ENCODE data around the gene PTPRT. TPM values are rescaled to one million over a fixed set of nuclear protein-coding genes. Genes with fewer than 3 reads are reported as not detected.

The PTPRT gene
- total and polyA plus RNA-seq, 11 donors: 0.04 to 2.5 (median 0.25) TPM; not detected in 2

GRCh38 chr20:42053350-42053749 is 1136.4 kb downstream of the PTPRT start:
- H3K4me1 ChIP-seq: no peaks in the 10 kb centered on the region
- H3K9me3 ChIP-seq: no peaks in the 10 kb centered on the region
- ATAC-seq (no peak), DNase-seq (no peak)
- TF ChIP-seq, protein P1, sequence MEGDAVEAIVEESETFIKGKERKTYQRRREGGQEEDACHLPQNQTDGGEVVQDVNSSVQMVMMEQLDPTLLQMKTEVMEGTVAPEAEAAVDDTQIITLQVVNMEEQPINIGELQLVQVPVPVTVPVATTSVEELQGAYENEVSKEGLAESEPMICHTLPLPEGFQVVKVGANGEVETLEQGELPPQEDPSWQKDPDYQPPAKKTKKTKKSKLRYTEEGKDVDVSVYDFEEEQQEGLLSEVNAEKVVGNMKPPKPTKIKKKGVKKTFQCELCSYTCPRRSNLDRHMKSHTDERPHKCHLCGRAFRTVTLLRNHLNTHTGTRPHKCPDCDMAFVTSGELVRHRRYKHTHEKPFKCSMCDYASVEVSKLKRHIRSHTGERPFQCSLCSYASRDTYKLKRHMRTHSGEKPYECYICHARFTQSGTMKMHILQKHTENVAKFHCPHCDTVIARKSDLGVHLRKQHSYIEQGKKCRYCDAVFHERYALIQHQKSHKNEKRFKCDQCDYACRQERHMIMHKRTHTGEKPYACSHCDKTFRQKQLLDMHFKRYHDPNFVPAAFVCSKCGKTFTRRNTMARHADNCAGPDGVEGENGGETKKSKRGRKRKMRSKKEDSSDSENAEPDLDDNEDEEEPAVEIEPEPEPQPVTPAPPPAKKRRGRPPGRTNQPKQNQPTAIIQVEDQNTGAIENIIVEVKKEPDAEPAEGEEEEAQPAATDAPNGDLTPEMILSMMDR (IDR thresholded peaks at IDR 0.05): no peak
- TF ChIP-seq POLR2A (IDR thresholded peaks at IDR 0.05): no peak
- H3K4me3 ChIP-seq: no peak overlapping the region
- 57 to 75% (median 62%) methylated on average over 3 of the region's 3 CpGs for WGBS, 4 donors
- intact Hi-C loops (cut with DNase I): no loop called here
- H3K36me3 ChIP-seq: no peaks in the 10 kb centered on the region
- H3K27me3 ChIP-seq: peaks cover 0 to 4% (median 0%) of the 10 kb centered on the region in 9 donors
- no peak overlapping the region for H3K27ac ChIP-seq

DNA sequence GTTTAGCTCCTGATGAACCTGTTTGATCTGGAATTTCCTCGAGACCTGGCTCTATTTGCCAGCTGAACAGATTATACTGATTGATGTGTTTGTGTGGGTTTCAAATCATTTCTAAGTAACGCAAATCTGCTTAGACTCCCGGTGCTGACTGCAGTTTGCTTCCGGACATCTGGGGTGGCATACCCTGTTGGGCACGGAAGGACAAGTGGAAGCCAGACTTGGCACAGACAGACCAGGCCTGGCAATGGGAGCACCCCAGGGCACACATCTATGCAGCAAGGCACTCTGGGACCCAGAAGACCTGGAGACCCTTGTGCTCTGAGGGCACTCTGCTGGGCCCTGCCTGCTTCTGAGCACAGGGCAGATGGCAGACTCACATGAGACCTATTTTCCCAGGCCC is 1137.8 kb downstream of the PTPRT start:
- no peaks in the 10 kb centered on the region for H3K9me3 ChIP-seq
- WGBS, 4 donors: 73 to 87% (median 83%) methylated on average over 3 to 5 of the region's 5 CpGs
- intact Hi-C loops (cut with DNase I): no loop called here
- no peak overlapping the region for H3K27ac ChIP-seq
- DNase-seq: no peak
- TF ChIP-seq, protein P1 (IDR thresholded peaks at IDR 0.05): no peak
- no peak for TF ChIP-seq POLR2A (IDR thresholded peaks at IDR 0.05)
- no peaks in the 10 kb centered on the region for H3K36me3 ChIP-seq
- H3K27me3 ChIP-seq: peaks cover 0 to 4% (median 0%) of the 10 kb centered on the region in 9 donors
- H3K4me1 ChIP-seq: no peaks in the 10 kb centered on the region
- no peak overlapping the region for H3K4me3 ChIP-seq
- no peak for ATAC-seq

DNA sequence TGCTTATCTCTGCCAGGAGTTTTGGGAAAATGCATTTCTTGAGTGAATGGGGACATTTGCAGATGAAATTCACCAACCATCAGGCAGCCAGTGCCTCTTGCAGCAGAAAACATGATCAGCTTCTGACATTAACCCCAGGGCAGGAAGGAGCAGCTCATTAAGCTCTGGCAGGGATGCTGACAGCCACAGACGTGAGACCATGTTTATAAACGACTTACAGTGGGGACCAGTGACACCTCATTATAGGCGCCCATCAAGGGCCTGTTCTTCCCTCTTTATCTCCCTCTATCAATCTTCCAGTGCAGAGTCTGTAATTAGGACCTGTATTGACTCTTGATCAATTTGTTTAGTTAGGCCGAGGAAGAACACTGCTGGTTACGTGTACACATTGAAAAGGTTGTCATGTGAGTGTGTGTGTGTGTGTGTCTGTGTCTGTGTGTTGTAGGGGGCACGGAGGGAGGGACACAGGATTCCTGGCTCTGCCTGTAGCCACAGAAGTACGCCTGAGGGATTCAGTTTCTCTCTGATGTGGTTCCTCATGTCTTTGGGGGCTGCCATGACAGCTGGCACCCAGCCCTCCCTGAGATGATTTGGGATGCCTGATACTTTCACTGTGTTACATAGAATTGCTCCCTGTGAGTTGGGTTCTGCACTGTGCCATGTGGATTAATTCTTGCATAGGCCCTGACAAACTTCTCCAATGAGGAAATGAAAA is 1143.2 kb downstream of the PTPRT start:
- H3K9me3 ChIP-seq: peaks cover 0 to 4% (median 0%) of the 10 kb centered on the region in 12 donors
- DNase-seq: no peak
- no peak for ATAC-seq
- no peaks in the 10 kb centered on the region for H3K36me3 ChIP-seq
- peaks cover 0 to 4% (median 0%) of the 10 kb centered on the region in 9 donors for H3K27me3 ChIP-seq
- no peak overlapping the region for H3K27ac ChIP-seq
- no peaks in the 10 kb centered on the region for H3K4me1 ChIP-seq
- no peak for TF ChIP-seq POLR2A (IDR thresholded peaks at IDR 0.05)
- TF ChIP-seq, protein P1 (IDR thresholded peaks at IDR 0.05): no peak
- no peak overlapping the region for H3K4me3 ChIP-seq
- intact Hi-C loops (cut with DNase I): no loop called here
- 52 to 61% (median 53%) methylated on average over 7 of the region's 7 CpGs for WGBS, 4 donors

DNA sequence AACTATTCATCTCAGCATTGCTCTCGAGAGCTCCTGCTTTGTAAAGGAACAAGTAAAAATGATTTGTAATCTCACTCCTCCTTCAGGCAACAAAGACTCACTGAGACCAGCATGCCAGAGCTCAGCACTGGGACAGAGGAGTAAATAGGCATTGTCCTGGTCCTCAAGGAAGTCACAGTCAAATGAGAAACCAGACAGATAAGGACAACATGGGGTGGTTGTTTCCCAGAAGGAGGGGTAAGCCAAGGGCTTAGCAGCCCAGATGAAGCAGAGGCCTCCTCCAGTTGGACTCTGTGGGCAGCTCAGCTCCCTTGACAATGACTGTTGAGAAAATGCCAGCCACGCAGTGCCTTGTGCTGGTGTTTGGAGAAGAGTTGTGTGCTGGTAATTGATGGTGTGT is 1145.8 kb downstream of the PTPRT start:
- no peak for TF ChIP-seq POLR2A (IDR thresholded peaks at IDR 0.05)
- Histone ChIP-seq H3K4me1 (no peaks in the 10 kb centered on the region), H3K4me3 (no peak overlapping the region), H3K27me3 (no peaks in the 10 kb centered on the region), H3K27ac (no peak overlapping the region), H3K36me3 (no peaks in the 10 kb centered on the region), H3K9me3 (peaks cover 0 to 4% (median 0%) of the 10 kb centered on the region in 12 donors)
- intact Hi-C loops (cut with DNase I): no loop called here
- WGBS, 4 donors: 67 to 74% (median 72%) methylated on average over 2 of the region's 2 CpGs
- DNase-seq (no peak), ATAC-seq (no peak)
